Measurements from ENCODE around the gene FAM50B.

FAM50B gene

GRCh38 chr6:3822747-3823445 lies 26.3 kb upstream of the FAM50B start:
- DNase-seq, result no peak

DNA sequence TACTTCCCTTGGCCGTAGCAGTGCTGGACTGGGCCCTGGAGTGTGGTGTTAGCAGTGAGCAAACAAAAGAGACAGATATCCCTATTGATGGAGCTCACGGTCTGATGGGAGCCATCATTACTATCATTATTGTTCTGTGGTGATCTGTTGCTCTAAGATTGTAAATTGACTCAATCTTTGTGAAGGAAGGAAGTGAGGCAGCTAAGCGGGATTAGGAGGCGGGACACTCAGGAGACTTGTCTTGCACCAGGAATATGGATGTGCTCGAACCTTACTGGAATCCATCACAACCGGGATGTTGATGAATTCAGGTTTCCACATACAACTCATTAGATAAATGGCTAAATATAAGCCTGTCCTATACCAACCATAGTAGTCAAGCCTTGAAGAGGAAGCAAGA lies 25.5 kb upstream of the FAM50B start:
- no peak for DNase-seq

DNA sequence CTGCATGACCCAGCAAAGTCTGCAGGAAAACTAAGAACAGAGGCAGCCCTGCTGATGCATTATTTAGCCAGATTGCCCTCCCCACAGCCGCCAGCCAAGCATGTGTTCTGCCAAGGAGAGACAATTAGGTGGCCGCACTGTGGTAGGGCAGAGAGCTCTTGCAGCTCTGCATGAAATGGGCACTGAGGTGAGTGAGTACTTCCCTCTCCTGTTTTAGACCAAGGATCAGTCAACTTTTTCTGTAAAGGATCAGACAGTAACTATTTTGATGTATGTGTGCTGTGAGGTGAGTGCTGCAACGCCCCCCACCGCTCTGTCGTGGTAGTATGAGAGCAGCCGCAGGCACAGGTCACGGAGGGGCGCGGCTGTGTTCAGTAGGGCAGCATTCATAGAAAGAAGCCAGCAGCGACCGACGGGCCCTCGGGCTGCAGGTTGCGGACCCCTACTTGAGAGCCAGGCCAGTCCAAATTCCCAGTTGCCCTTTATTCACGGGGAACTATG lies 23.8 kb upstream of the FAM50B start:
- DNase-seq, result no peak

GRCh38 chr6:3825851-3826581 lies 23.2 kb upstream of the FAM50B start:
- DNase-seq, result no peak

DNA sequence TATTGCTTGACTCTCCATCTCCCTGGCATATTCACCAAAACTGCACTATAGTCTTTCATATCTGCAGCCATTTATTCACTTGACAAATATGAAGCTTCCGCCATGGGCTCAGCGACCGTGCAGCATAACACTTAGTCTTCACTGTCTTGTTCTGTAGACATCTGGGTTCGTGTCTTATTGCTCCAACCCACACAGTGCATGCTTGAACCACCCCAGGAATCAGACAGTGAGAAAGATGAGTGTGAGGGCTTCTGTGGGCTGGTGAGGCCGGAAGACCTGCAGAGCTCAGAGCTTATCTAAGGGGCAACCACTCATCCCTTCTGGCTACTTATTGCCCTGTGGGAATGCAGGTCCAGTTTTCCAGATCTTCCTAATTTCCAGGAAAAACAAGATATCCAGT lies 19.9 kb upstream of the FAM50B start:
- DNase-seq, result no peak

- no peak for DNase-seq
Observed at GRCh38 chr6:3830806-3831205, 18.4 kb upstream of the FAM50B start.

DNA sequence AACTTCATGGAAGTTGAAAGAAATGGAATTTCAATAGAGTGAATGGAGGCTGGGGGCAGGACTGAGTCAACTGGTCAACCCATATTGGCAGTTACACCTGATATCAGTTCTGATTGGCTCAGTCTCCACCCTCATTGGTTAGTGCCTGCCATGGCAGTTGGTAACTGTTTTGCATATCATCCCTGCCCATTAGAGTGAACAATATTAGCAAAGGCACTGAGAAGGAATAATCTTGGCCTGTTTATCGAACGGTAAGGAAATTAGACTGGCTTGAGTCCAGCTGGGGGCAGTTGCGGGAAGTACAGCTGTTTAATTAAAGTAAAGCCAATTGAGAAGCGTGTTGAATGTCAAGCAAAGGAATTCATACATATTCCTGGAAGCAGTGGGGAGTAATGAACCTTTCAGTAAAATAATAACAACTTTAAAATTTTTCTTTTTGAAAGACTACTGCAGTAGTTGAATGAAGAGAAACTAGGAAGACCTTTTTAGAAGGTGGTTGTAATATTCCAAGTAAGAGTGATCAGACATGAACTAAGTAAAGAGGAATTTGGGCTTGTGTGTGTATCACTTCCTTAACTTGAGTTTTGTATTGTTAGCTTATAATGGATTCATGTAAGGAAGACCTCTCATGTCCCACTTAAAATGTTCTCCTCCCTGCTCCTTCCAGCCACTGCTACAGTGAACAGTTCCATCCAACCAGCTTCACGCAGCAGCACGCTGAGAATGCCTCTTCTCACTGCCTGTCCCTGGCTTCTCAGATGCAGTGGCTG lies 17.2 kb upstream of the FAM50B start:
- DNase-seq, result no peak

GRCh38 chr6:3835055-3835731 lies 14.0 kb upstream of the FAM50B start:
- no peak for DNase-seq

- no peak for DNase-seq
Observed at GRCh38 chr6:3835785-3836184, 13.4 kb upstream of the FAM50B start.

- no peak for DNase-seq
Observed at GRCh38 chr6:3836566-3836965, 12.6 kb upstream of the FAM50B start.

GRCh38 chr6:3837781-3838180 lies 11.4 kb upstream of the FAM50B start:
- no peak for DNase-seq

DNA sequence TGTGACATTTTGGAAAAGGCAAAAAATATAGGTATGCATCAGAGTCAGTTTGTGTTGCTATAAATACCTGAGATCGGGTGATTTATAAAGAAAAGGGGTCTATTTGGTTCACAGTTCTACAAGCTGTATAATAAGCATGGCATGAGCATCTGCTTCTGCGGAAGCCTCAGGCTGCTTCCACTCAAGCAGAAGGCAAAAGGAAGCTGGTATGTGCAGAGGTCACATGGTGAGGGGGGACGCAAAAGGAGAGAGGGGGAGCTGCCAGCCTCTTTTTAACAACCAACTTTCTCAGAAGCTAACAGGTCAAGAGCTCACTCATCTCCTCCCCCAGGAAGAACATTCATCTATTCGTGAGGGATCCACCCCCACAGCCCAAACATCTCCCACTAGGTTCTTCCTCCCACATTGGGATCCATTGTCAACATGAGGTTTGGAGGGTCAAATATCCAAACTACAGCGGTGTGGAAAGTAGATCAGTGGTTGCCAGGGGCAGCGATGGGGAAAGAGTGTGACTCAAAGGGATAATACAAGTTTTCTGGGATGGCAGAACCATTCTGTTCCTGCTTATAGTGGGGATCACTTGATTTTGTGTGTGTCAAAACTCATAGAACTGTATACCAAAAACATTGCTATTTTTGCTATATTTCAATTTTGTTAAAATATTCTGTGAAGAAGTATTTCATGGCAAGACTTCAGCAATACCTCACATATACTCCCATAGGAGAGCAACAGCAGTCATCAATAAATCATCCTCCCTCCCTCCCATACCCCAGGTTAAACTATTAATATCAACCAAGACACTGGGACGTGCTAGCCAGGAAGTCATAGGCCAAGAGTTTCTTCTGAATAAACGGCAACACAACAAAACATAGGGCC lies 9.9 kb upstream of the FAM50B start:
- DNase-seq, result no peak

GRCh38 chr6:3841066-3841454 lies 8.1 kb upstream of the FAM50B start:
- DNase-seq, result no peak

GRCh38 chr6:3841711-3842565 lies 7.2 kb upstream of the FAM50B start:
- DNase-seq, result no peak

GRCh38 chr6:3843379-3844096 lies 5.6 kb upstream of the FAM50B start:
- no peak for DNase-seq

GRCh38 chr6:3844097-3844463 lies 5.1 kb upstream of the FAM50B start:
- no peak for DNase-seq

DNA sequence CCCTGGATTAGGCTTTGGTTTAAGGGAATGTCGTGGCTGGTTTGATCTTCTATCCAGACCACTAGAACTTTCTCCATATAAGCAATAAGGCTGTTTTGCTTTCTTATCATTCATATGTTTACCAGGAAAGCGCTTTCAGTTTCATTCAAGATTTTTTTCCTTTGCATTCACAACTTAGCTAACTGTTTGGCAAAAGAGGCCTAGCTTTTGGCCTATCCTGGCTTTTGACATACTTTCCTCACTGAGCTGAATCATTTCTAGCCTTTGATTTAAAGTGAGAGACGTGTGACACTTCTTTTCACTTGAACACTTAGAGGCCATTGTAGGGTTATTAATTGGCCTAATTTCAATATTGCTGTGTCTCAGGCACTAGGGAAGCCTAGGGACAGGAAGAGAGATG lies 1.7 kb upstream of the FAM50B start:
- DNase-seq, result no peak

GRCh38 chr6:3848380-3848779 lies 793 bp upstream of the FAM50B start:
- no peak for DNase-seq

- no peak for DNase-seq
Observed at GRCh38 chr6:3849681-3850450, 693 bp downstream of the FAM50B start.
